Stimulated activated CD4-positive, alpha-beta T cell treated with anti-CD3 and anti-CD28 coated beads, Interleukin-1b, Interleukin-23, amount 100 ng/mL, for 48 hours (primary cell): Measurements from ENCODE around the gene NKAIN2.

Source experiments
- DNase-seq: peaks from one replicate; pipeline ENCODE4 v3.0.0-alpha.2; 2020

Gene NKAIN2

DNA sequence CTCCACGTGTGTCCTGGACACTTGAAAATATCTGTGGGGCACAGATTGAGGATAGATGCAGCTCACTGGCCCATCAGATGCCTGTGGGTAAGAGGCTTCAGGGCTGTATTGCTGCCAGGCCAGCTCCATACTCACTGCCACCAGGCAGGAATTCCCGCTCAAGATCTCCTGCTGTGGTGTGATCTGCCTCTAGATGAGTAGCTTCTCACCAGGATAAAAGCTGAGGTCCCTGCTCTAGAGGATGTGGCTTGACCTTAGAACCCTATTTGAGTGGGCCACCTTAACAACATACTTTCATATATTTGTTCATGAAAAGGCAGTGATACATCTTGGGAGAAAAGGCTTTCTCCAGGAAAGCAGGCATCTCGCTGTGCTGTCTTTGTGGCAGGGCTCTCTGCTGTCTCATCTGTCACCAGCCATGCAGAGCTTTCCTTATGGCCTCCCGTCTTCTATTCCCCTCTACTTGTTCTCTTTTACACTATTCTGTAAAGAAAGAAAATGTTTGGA, 992.9 kb downstream of the NKAIN2 start:
- no peak for DNase-seq

GRCh38 chr6:124797224-124797623, 993.6 kb downstream of the NKAIN2 start:
- no peak for DNase-seq

DNA sequence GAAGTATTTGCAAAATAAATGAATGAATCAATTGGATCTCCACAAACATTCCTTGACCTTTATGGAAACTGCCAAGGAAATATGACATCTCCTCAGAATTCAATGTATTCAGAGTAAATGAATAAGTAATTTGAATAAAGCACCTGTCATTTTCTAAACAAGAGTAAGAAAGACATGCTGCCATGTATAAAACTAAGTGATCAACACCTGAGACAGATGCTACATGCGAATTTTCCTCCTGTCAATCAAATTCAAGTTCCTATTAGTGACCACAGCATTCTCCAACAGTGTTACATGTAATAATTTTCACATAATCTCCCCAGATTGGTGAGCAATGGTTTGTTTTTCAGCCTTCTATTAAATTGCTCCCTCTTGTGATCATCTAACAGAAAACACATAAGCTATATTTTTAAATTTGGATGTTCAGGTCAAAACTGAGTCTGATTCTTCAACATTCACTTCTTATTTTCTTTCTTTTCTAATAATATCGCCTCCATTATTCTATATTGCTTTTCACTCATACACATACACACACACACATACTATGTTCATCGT, 995.4 kb downstream of the NKAIN2 start:
- DNase-seq, result no peak

GRCh38 chr6:124799638-124800037, 996.0 kb downstream of the NKAIN2 start:
- DNase-seq, result no peak

DNA sequence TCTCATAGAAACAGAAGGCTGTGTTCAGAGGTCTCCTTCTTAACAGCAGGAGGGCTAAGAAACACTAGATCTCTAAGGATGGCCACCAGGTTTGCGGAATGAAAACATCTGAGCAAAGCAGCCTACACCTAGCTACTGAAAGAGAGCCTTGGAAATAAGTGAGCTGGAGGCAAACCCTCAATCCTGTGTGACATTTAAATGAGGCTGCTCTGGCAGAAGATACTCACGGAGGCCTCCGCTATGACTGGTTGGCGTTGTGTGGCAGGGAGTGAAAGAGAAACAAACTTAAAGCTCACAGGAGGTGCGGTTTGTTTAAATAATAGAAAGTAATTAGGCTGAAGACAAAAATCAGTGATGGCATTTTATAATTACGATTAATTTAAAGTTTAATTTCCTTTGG, 996.6 kb downstream of the NKAIN2 start:
- DNase-seq, result no peak

- DNase-seq, result no peak
Measured at GRCh38 chr6:124812067-124812466, 1008.4 kb downstream of the NKAIN2 start.

DNA sequence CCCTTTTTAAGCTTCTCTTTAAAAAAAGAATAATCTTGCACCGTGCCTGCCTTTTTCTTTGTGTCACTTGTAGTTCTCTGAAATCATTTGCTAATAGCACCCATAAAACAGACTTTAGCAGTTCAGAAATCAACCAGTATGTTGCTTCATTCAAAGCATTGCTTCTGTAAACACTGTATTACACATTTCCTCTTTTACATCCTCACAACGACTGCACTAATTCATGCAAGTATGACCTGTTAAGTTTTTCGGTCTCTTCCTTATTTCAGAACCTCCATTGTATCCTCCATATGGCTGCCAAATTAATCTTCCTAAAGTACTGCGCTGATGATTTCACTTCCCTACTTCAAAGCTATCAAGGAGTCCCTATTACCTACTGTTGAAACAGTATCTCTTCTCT, 1015.7 kb downstream of the NKAIN2 start:
- DNase-seq, result no peak

GRCh38 chr6:124822204-124822613, 1018.5 kb downstream of the NKAIN2 start:
- DNase-seq, result no peak

DNA sequence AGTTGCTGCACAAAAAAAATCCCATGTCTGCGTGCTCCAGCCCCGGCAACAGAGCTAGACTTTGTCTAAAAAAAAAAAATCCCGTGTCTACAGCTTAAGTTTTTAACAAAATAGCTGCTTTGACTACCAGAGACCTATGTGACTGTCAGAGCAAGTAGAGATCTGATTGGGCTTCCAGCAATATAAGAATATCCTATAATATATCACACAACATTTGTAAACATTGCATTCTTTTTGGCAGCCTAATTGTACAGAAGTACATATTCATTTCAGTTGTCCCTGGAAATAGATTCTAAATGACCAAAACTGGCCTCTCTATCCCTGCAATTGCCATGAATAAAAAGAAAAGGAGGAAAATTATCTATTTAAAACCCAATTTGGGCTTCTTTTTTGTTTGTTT, 1019.1 kb downstream of the NKAIN2 start:
- DNase-seq, result no peak

GRCh38 chr6:124823240-124824111, 1019.8 kb downstream of the NKAIN2 start:
- DNase-seq, result no peak

- no peak for DNase-seq
Measured at GRCh38 chr6:124825564-124825963, 1021.9 kb downstream of the NKAIN2 start.

- no peak for DNase-seq
Measured at GRCh38 chr6:124829822-124830221, 1026.2 kb downstream of the NKAIN2 start.

DNA sequence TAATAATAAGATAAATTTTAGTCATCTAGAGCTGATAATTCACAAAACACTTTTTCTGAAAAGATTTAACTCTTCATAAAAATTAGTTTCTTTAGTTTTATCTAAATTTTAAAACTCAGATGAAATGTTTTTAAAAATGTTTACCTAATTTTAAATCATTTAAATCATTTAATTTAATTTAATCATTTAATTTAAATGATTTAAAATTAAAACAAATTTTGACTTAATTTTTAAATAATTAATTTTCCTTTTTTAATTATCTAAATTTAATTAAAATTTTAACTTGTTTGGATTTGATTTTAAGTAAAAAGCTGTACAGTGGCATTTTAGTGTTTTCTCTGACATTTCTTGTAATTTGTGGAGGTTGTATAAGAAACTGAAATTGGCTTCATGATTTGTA, 1026.8 kb downstream of the NKAIN2 start:
- DNase-seq, result no peak

GRCh38 chr6:124854338-124854922, 1050.8 kb downstream of the NKAIN2 start:
- no peak for DNase-seq

- no peak for DNase-seq
Measured at GRCh38 chr6:124857746-124858145, 1054.1 kb downstream of the NKAIN2 start.

DNA sequence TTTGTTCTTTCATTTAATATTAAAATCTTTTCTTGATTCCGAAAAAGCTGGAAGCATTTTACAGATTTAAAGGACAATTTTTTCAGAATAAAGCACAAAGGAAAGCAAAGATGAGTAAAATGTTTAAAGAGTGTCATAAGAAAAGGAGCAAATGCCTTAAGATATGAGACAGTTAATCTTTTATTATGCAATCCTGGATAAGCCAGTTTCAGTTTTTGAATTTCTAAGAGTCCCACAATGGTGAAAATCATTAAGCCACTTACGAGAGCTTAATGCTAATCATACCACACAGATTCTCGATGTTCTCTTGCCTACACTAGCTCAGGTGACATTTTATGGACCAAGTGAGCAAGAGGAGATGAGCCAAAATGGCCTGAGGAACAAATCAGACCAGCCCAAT, 1054.9 kb downstream of the NKAIN2 start:
- DNase-seq, result no peak

DNA sequence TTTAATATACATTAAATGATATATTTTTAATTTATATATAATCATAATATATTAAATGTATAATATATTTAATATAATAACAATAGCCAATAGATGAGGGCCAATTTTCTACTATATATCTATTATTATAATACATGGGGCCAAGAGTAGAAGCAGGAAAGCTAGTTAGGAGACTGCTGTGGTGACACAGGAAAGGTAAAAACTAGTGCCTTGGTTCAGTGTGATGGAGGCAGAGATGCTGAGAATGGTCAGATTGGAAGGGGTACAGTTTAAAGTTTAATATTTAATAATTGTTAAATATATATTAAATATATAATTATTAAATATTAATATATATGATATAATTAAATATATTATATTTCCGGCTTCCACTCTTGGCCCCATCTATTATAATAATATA, 1055.7 kb downstream of the NKAIN2 start:
- no peak for DNase-seq

DNA sequence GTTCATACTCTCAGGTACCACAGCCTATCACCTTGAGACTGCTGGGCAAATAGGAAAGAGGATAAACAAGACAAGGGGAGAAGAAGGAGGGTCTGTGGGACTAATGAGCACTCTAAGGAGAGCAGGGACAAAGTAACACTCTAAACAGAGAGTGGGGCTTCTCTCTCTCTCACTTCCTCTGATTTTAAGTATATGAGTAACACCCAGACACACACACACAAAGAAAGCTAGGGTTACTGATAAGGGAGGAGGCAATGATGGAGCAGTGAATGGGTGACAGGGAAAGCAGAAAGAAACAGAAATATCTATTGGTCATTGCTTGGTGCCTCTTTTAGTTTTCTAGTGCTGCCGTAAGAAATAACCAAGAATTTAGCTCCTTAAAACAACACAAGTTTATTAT, 1062.4 kb downstream of the NKAIN2 start:
- no peak for DNase-seq

DNA sequence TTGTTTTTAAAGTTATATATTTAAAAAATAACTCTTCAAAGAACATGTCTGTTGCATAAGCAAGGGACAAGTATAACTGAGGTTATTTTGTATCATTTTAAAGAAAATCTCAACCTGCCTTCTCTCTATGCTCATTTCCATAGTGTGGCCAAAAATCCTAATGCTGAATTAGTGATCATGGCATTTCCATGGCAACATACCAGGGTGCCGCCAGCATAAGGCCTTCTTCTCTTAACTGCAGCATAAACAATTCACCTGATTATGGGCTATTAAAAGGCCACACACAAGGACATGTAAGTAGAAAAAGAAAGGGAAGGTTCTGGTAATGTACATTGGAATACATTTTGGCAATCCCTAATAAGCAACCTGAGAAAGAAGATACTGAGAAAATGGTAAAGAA, 1063.5 kb downstream of the NKAIN2 start:
- no peak for DNase-seq

- DNase-seq, result no peak
Measured at GRCh38 chr6:124868481-124868880, 1064.8 kb downstream of the NKAIN2 start.

DNA sequence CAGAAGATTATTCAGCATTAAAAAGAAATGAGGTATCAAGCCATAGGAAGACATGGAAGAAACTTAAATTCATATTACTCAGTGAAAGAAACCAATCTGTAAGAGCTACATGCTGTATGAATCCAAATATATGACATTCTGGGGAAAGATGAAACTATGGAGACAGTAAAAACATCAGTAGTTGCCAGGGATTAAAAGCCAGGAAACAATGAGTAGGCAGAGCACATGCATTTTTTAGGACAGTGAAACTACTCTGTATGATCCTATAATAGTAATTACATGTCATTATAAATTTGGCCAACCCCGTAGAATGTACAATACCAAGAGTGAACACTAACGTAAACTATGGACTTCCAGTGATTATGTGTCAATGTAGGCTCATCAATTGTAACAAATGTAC, 1065.8 kb downstream of the NKAIN2 start:
- DNase-seq, result no peak

GRCh38 chr6:124870611-124871459, 1067.2 kb downstream of the NKAIN2 start:
- DNase-seq, result no peak
